Brain microvascular endothelial cell (primary cell): Measurements from ENCODE around the gene CDCP2.

Experiments
- DNase-seq: peaks from one replicate; pipeline ENCODE4 v3.0.0-alpha.2; 2020
- H3K27ac ChIP-seq: fragments of 250-450 bp; sonication (Bioruptor Pico); 2 replicates; pipeline ENCODE4 v1.5.1; 2020; ENCODE audit warnings: mild to moderate bottlenecking, moderate library complexity
- H3K27me3 ChIP-seq: fragments of 250-450 bp; sonication (Bioruptor Pico); replicated peaks from 2 replicates; pipeline ENCODE4 v1.5.1; 2020; ENCODE audit warnings: mild to moderate bottlenecking
- H3K36me3 ChIP-seq: fragments of 250-450 bp; sonication (Bioruptor Pico); replicated peaks from 2 replicates; pipeline ENCODE4 v1.5.1; 2020; ENCODE audit warnings: mild to moderate bottlenecking
- H3K4me3 ChIP-seq: 2 replicates; pipeline ENCODE4 v1.5.1; 2011; ENCODE audit warnings: low read depth, mild to moderate bottlenecking, control low read depth, low read length, moderate library complexity
- in situ Hi-C: cut with HindIII; loops from 2 replicates; pipeline ENCODE4 v1.10.0; 2017; ENCODE audit warnings: low sequenced_read_pairs, low pct_ligation_motif_present
- TF ChIP-seq, protein P1 (sequence below): IDR thresholded peaks from 2 replicates; pipeline ENCODE4 v1.5.1; 2011; ENCODE audit warnings: low read depth, mild to moderate bottlenecking, moderate library complexity, low read length, control low read depth, inconsistent platforms; ENCODE audit errors: missing control alignments

Gene CDCP2

DNA sequence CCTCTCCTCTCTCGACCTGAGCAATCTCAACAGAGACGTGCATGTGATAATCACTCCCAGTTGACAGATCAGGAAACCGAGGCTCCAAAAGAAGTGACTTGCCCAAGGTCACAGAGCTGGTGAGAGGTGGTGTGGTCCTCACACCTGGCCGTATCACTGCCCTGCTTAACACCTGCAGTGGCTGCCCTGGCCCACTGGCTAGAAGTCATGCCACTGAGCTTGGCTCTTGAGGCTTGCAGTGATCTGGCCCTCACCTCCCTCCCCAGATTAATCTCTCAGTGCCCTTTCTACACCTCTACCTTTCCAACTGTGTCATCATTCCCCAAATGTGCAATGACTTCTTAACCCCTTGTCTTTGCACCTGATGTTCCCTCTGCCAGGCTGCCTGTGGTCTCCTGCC is 38.8 kb downstream of the CDCP2 start:
- TF ChIP-seq, protein P1, sequence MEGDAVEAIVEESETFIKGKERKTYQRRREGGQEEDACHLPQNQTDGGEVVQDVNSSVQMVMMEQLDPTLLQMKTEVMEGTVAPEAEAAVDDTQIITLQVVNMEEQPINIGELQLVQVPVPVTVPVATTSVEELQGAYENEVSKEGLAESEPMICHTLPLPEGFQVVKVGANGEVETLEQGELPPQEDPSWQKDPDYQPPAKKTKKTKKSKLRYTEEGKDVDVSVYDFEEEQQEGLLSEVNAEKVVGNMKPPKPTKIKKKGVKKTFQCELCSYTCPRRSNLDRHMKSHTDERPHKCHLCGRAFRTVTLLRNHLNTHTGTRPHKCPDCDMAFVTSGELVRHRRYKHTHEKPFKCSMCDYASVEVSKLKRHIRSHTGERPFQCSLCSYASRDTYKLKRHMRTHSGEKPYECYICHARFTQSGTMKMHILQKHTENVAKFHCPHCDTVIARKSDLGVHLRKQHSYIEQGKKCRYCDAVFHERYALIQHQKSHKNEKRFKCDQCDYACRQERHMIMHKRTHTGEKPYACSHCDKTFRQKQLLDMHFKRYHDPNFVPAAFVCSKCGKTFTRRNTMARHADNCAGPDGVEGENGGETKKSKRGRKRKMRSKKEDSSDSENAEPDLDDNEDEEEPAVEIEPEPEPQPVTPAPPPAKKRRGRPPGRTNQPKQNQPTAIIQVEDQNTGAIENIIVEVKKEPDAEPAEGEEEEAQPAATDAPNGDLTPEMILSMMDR: no peak
- no peaks in the 10 kb centered on the region for H3K36me3 ChIP-seq
- H3K27me3 ChIP-seq: no peaks in the 10 kb centered on the region
- in situ Hi-C loops: no loop called here
- no peak overlapping the region for H3K27ac ChIP-seq
- no peak for DNase-seq
- no peak overlapping the region for H3K4me3 ChIP-seq

DNA sequence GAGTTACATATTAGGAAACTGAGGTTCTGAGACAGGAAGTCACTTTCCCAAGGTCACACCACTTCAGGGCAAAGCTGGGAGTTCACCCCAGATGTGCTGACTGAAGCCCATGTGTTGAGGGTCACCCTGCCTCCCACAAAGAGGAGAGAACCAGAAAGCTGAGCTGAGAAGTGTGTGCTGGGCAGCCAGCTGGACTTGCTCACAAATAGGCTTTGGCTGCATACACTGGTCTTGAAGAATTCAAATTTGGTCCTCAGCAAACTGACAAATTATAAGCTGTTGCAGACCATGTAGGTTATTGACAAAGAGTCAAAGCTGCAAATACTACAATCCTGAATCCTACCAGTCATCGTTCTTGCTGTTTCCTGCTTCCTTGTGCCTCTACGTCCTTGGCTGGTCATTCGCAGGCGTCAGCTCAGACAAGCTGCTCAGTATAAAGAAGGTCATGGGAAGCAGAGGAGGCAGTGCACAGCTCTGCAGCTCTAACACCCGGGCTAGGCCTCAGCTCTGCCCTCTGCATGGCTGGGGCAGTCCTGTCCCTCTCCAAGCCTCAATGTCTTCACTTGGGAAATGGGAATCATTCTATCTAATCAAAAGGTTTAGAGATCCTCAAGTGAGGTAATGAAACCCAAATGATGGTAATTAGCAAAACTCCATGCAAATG is 40.0 kb downstream of the CDCP2 start:
- H3K4me3 ChIP-seq: no peak overlapping the region
- no peaks in the 10 kb centered on the region for H3K36me3 ChIP-seq
- no peaks in the 10 kb centered on the region for H3K27me3 ChIP-seq
- no peak for DNase-seq
- no peak overlapping the region for H3K27ac ChIP-seq
- TF ChIP-seq, protein P1: no peak
- in situ Hi-C loops: no loop called here

DNA sequence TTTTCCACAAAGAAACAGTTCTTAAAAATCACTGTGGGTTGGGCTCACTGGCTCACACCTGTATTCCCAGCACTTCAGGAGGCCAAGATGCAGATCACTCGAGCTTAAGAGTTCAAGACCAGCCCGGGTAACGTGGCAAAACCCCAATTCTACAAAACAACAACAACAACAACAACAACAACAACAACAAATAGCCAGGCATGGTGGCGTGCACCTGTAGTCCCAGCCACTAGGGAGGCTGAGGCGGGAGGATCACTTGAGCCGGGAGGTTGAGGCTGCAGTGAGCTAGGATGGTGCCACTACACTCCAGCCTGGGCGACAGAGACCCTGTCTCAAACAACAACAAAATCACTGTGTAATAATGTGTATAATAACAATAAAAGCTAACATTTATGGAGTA is 40.8 kb downstream of the CDCP2 start:
- Histone ChIP-seq H3K4me3 (no peak overlapping the region), H3K27me3 (no peaks in the 10 kb centered on the region), H3K36me3 (no peaks in the 10 kb centered on the region), H3K27ac (no peak overlapping the region)
- in situ Hi-C loops: no loop called here
- TF ChIP-seq, protein P1: no peak
- DNase-seq: no peak

DNA sequence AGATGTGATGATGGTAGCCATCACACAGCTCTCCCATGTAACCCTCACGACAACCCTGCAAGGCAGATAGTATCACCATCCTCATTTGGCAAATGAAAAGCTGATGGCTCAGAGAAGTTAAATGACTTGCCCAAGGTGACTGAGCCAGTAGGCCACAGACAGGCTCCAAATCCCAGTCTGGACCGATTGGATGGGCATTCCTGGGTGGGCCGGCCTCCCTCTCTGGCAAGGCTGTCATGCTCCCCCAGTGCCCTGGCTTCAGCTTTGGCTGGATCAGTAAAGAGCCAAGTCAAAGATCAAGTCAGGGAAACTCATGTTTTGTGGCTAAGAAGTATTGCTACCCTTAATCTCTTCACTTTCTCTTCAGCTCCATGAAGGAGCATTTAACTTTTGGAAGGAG is 41.2 kb downstream of the CDCP2 start:
- TF ChIP-seq, protein P1: no peak
- Histone ChIP-seq H3K36me3 (no peaks in the 10 kb centered on the region), H3K27ac (no peak overlapping the region), H3K27me3 (no peaks in the 10 kb centered on the region), H3K4me3 (no peak overlapping the region)
- DNase-seq: no peak
- in situ Hi-C loops: no loop called here

DNA sequence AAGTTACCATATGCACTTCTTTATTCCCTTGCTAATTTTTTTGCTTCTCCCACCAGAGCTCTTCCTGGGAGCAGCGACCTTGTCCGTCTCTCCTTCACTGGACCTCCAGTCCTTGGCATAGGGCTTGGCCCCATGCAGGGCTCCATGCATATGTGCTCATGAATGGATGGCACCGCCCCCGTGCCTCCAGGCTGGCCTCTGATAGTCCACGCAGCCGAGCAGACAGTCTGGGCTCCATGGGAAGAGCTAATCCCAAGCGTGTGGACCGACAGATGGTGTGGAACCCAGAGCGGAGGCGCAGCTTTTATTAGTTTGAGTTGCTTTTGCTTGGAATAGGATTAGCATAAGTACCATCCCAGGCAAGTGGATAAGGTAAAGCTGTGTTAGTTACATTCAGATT is 41.8 kb downstream of the CDCP2 start:
- TF ChIP-seq, protein P1: no peak
- Histone ChIP-seq H3K27ac (no peak overlapping the region), H3K27me3 (no peaks in the 10 kb centered on the region), H3K4me3 (no peak overlapping the region), H3K36me3 (no peaks in the 10 kb centered on the region)
- no peak for DNase-seq
- in situ Hi-C loops: no loop called here
